Neural cell (in vitro differentiated cells): ENCODE data around the gene GATA6.

Source experiments
- CTCF ChIP-seq: fragments of 450-650 bp; IDR thresholded peaks from 2 replicates; pipeline ENCODE4 v1.5.1; 2014; ENCODE audit warnings: antibody characterized with exemption, mild to moderate bottlenecking, moderate library complexity; ENCODE audit not compliant: poor library complexity, severe bottlenecking
- EP300 ChIP-seq: fragments of 450-650 bp; conservative IDR thresholded peaks from 2 replicates; pipeline ENCODE4 v1.6.1; 2014; ENCODE audit warnings: antibody characterized with exemption, mild to moderate bottlenecking, moderate library complexity; ENCODE audit not compliant: poor library complexity, severe bottlenecking
- EZH2 ChIP-seq: fragments of 200-600, 300-800 bp; shearing (Covaris generic), sonication (generic); IDR thresholded peaks from 2 replicates; pipeline ENCODE4 v1.6.1; 2014; ENCODE audit warnings: antibody characterized with exemption, low read length, borderline replicate concordance, mild to moderate bottlenecking; ENCODE audit not compliant: insufficient read depth, poor library complexity, severe bottlenecking
- MXI1 ChIP-seq: fragments of 450-650 bp; conservative IDR thresholded peaks from 2 replicates; pipeline ENCODE4 v1.6.1; 2014; ENCODE audit warnings: antibody characterized with exemption, mild to moderate bottlenecking; ENCODE audit not compliant: poor library complexity, severe bottlenecking
- POLR2AphosphoS5 ChIP-seq: IDR thresholded peaks from 2 replicates; pipeline ENCODE4 v1.6.1; 2012
- RAD21 ChIP-seq: fragments of 450-650 bp; conservative IDR thresholded peaks from 2 replicates; pipeline ENCODE4 v1.6.1; 2014; ENCODE audit warnings: antibody characterized with exemption, mild to moderate bottlenecking, moderate library complexity
- REST ChIP-seq: IDR thresholded peaks from 2 replicates; pipeline ENCODE4 v1.6.1; 2012; ENCODE audit warnings: borderline replicate concordance
- TAF1 ChIP-seq: IDR thresholded peaks from 2 replicates; pipeline ENCODE4 v1.6.1; 2012; ENCODE audit warnings: low read depth

GRCh38 chr18:22199005-22199404 is 29.6 kb downstream of the GATA6 start:
- no peak for TF ChIP-seq CTCF
- TF ChIP-seq EP300 = no peak
- TF ChIP-seq POLR2AphosphoS5 = no peak
- TF ChIP-seq MXI1 = no peak
- no peak for TF ChIP-seq TAF1
- TF ChIP-seq EZH2 = no peak
- TF ChIP-seq RAD21 = no peak
- TF ChIP-seq REST = no peak
